Erythroblast (primary cell): Measurements from ENCODE around the gene EGLN2.
"Not testable (repeated sequence)": the region's sequence is repeated elsewhere in the genome, so short reads cannot be mapped to it uniquely, and the experiment has no call there.

Source experiments
- DNase-seq, 2 experiments: peaks; one replicate each; lab custom pipeline; 2025; lab: John Stamatoyannopoulos, UW
- GATA1 ChIP-seq: IDR thresholded peaks from 2 replicates; pipeline ENCODE4 v1.6.1; 2011; ENCODE audit warnings: low read depth, mild to moderate bottlenecking, control low read depth, low read length, moderate library complexity
- POLR2A ChIP-seq: IDR thresholded peaks from 2 replicates; pipeline ENCODE4 v1.6.1; 2011; ENCODE audit warnings: mild to moderate bottlenecking, low read length

EGLN2 gene

GRCh38 chr19:40783711-40784110, 15.3 kb upstream of the EGLN2 start:
- no peak for TF ChIP-seq GATA1
- TF ChIP-seq POLR2A = no peak

GRCh38 chr19:40784146-40784545, 14.8 kb upstream of the EGLN2 start:
- DNase-seq = not testable (repeated sequence)

More at GRCh38 chr19:40783711-40784110, 15.3 kb upstream of the EGLN2 start:
- no peak for DNase-seq

GRCh38 chr19:40785526-40785925, 13.5 kb upstream of the EGLN2 start:
- DNase-seq = no peak
- TF ChIP-seq GATA1 = no peak
- TF ChIP-seq POLR2A = no peak

- DNase-seq = no peak
Observed at GRCh38 chr19:40786060-40787037, 12.6 kb upstream of the EGLN2 start.

GRCh38 chr19:40791349-40791748, 7.6 kb upstream of the EGLN2 start:
- DNase-seq = no peak
- TF ChIP-seq GATA1 (no peak), POLR2A (no peak)

More at GRCh38 chr19:40786060-40787037, 12.6 kb upstream of the EGLN2 start:
- TF ChIP-seq POLR2A (no peak), GATA1 (no peak)

GRCh38 chr19:40791996-40792395, 7.0 kb upstream of the EGLN2 start:
- no peak for TF ChIP-seq POLR2A
- TF ChIP-seq GATA1 = no peak
- no peak for DNase-seq

- DNase-seq = no peak
- no peak for TF ChIP-seq POLR2A
- no peak for TF ChIP-seq GATA1
Observed at GRCh38 chr19:40797166-40797962, 1.6 kb upstream of the EGLN2 start.

- no peak for TF ChIP-seq GATA1
- peak; percentile 75 for TF ChIP-seq POLR2A
- DNase-seq = peak; percentile 85 to 89
Observed at GRCh38 chr19:40797963-40798682, 868 bp upstream of the EGLN2 start.

GRCh38 chr19:40799558-40800338, 757 bp downstream of the EGLN2 start:
- TF ChIP-seq POLR2A = no peak
- TF ChIP-seq GATA1 = no peak
- peak; percentile 49 to 67 for DNase-seq

- DNase-seq = no peak
- TF ChIP-seq POLR2A (no peak), GATA1 (no peak)
Observed at GRCh38 chr19:40800339-40800996, 1.5 kb downstream of the EGLN2 start.

- no peak for TF ChIP-seq GATA1
- TF ChIP-seq POLR2A = no peak
- no peak for DNase-seq
Observed at GRCh38 chr19:40800997-40801377, 2.0 kb downstream of the EGLN2 start.

- peak; percentile 42 to 62 for DNase-seq
- TF ChIP-seq GATA1 = no peak
- TF ChIP-seq POLR2A = no peak
Observed at GRCh38 chr19:40801426-40802299, 2.7 kb downstream of the EGLN2 start.
